Activated T-cell treated with anti-CD3 and anti-CD28 coated beads, Interleukin-2, amount 50 U/mL, for 72 hours (primary cell): ENCODE results near the gene CSF2RB. TPM values are rescaled to one million over a fixed set of nuclear protein-coding genes. Genes with fewer than 3 reads are reported as not detected.

ENCODE experiments used
- ATAC-seq, 2 donors: fragments of 150-1000 bp; cut with Tn5 transposase; replicated peaks in 1 of 2; 2 replicates each; pipeline ENCODE4 v1.10.0; 2021; ENCODE audit warnings: moderate library complexity in 2 of 2, mild to moderate bottlenecking in 1 of 2
- DNase-seq, 2 donors: peaks; one replicate each; pipeline ENCODE4 v3.0.0; 2021 to 2022; ENCODE audit warnings: mixed read lengths in 1 of 2
- H3K27ac Mint-ChIP-seq: one replicate; pipeline ENCODE4 v1.8.0; 2022; ENCODE audit warnings: mild to moderate bottlenecking, moderate library complexity, mixed read lengths
- H3K27me3 Mint-ChIP-seq: one replicate; pipeline ENCODE4 v1.8.0; 2022; ENCODE audit warnings: low read depth, mixed read lengths
- H3K36me3 Mint-ChIP-seq, 2 donors: one replicate each; pipeline ENCODE4 v1.8.0; 2022; ENCODE audit warnings: mixed read lengths in 2 of 2, mild to moderate bottlenecking in 1 of 2; ENCODE audit not compliant: insufficient read depth in 2 of 2
- H3K4me1 Mint-ChIP-seq: one replicate; pipeline ENCODE4 v1.8.0; 2022; ENCODE audit warnings: low read depth, mixed read lengths
- H3K4me3 Mint-ChIP-seq, 2 donors: one replicate each; pipeline ENCODE4 v1.8.0; 2022; ENCODE audit warnings: mild to moderate bottlenecking in 2 of 2, mixed read lengths in 2 of 2, moderate library complexity in 2 of 2
- H3K9me3 Mint-ChIP-seq, 2 donors: one replicate each; pipeline ENCODE4 v1.8.0; 2022; ENCODE audit warnings: mixed read lengths in 2 of 2
- total RNA-seq, 2 donors: library from RNA; stranded (reverse); gene quantifications; one replicate each; pipeline ENCODE4 v1.2.3, GENCODE V29; 2022

Gene CSF2RB
- total RNA-seq, 2 donors from 2014 or later = 1.8 to 3.8 TPM

- Mint-ChIP-seq H3K27ac (no peak overlapping the region), H3K4me1 (peaks cover 18% of the 10 kb centered on the region), H3K27me3 (peaks cover 50% of the 10 kb centered on the region)
These were observed 14.7 kb upstream of the CSF2RB start for GRCh38 chr22:36898690-36899089.

GRCh38 chr22:36899498-36899897, 13.9 kb upstream of the CSF2RB start:
- H3K27ac Mint-ChIP-seq = no peak overlapping the region
- peaks cover 57% of the 10 kb centered on the region for H3K27me3 Mint-ChIP-seq
- peaks cover 18% of the 10 kb centered on the region for H3K4me1 Mint-ChIP-seq
- H3K36me3 Mint-ChIP-seq = peaks cover 5 to 7% of the 10 kb centered on the region in 2 donors
- DNase-seq (no peak), ATAC-seq (no peak)
- H3K4me3 Mint-ChIP-seq = no peak overlapping the region
- H3K9me3 Mint-ChIP-seq = peaks cover 2 to 6% of the 10 kb centered on the region in 2 donors

More at GRCh38 chr22:36898690-36899089, 14.7 kb upstream of the CSF2RB start:
- Mint-ChIP-seq H3K36me3 (peaks cover 5 to 7% of the 10 kb centered on the region in 2 donors), H3K4me3 (no peak overlapping the region), H3K9me3 (peaks cover 2 to 6% of the 10 kb centered on the region in 2 donors)
- DNase-seq (no peak), ATAC-seq (no peak)

- peaks cover 2 to 3% of the 10 kb centered on the region in 2 donors for H3K9me3 Mint-ChIP-seq
- H3K27ac Mint-ChIP-seq = no peak overlapping the region
- peaks cover 3 to 4% of the 10 kb centered on the region in 2 donors for H3K36me3 Mint-ChIP-seq
- H3K4me1 Mint-ChIP-seq = peaks cover 18% of the 10 kb centered on the region
- DNase-seq = no peak
- H3K27me3 Mint-ChIP-seq = peaks cover 62% of the 10 kb centered on the region
- H3K4me3 Mint-ChIP-seq = no peak overlapping the region
- ATAC-seq = no peak
These were observed 13.2 kb upstream of the CSF2RB start for GRCh38 chr22:36900225-36900624.

- Mint-ChIP-seq H3K36me3 (peaks cover 1 to 3% of the 10 kb centered on the region in 2 donors), H3K27me3 (peaks cover 62% of the 10 kb centered on the region), H3K4me3 (peak overlapping the region; percentile 15 to 51), H3K9me3 (peaks cover 2% of the 10 kb centered on the region in 2 donors), H3K4me1 (peaks cover 18% of the 10 kb centered on the region), H3K27ac (no peak overlapping the region)
- no peak for ATAC-seq
- DNase-seq = no peak
These were observed 12.5 kb upstream of the CSF2RB start for GRCh38 chr22:36900880-36901279.

- ATAC-seq (peak; percentile 86 to 91), DNase-seq (peak; percentile 29 to 49)
- peaks cover under 1 to 1% of the 10 kb centered on the region in 2 donors for H3K36me3 Mint-ChIP-seq
- peaks cover 18% of the 10 kb centered on the region for H3K4me1 Mint-ChIP-seq
- peaks cover 0 to 2% of the 10 kb centered on the region in 2 donors for H3K9me3 Mint-ChIP-seq
- H3K4me3 Mint-ChIP-seq = peak overlapping the region; percentile 15 to 51
- H3K27me3 Mint-ChIP-seq = peaks cover 62% of the 10 kb centered on the region
- H3K27ac Mint-ChIP-seq = no peak overlapping the region
These were observed 11.9 kb upstream of the CSF2RB start for GRCh38 chr22:36901411-36902142.

GRCh38 chr22:36902143-36902926, 11.1 kb upstream of the CSF2RB start:
- Mint-ChIP-seq H3K9me3 (peaks cover 0 to 2% of the 10 kb centered on the region in 2 donors), H3K36me3 (peaks cover 0 to 1% of the 10 kb centered on the region in 2 donors), H3K4me3 (no peak overlapping the region), H3K4me1 (peaks cover 18% of the 10 kb centered on the region), H3K27me3 (peaks cover 64% of the 10 kb centered on the region), H3K27ac (no peak overlapping the region)
- ATAC-seq (no peak), DNase-seq (no peak)

GRCh38 chr22:36904260-36904880, 9.1 kb upstream of the CSF2RB start:
- Mint-ChIP-seq H3K27me3 (peaks cover 53% of the 10 kb centered on the region), H3K27ac (no peak overlapping the region), H3K4me1 (peaks cover 13% of the 10 kb centered on the region), H3K36me3 (peaks cover 0 to 1% of the 10 kb centered on the region in 2 donors), H3K9me3 (no peaks in the 10 kb centered on the region), H3K4me3 (no peak overlapping the region)
- ATAC-seq = no peak
- no peak for DNase-seq

- Mint-ChIP-seq H3K9me3 (no peaks in the 10 kb centered on the region), H3K4me1 (no peaks in the 10 kb centered on the region), H3K27me3 (peaks cover 54% of the 10 kb centered on the region), H3K27ac (no peak overlapping the region), H3K36me3 (peaks cover 0 to 1% of the 10 kb centered on the region in 2 donors), H3K4me3 (no peak overlapping the region)
- ATAC-seq (no peak), DNase-seq (no peak)
These were observed 5.9 kb upstream of the CSF2RB start for GRCh38 chr22:36907253-36908195.

GRCh38 chr22:36910461-36910860, 3.0 kb upstream of the CSF2RB start:
- H3K36me3 Mint-ChIP-seq = no peaks in the 10 kb centered on the region
- H3K4me1 Mint-ChIP-seq = no peaks in the 10 kb centered on the region
- ATAC-seq (no peak), DNase-seq (no peak)
- H3K4me3 Mint-ChIP-seq = no peak overlapping the region
- H3K27me3 Mint-ChIP-seq = peaks cover 42% of the 10 kb centered on the region
- no peak overlapping the region for H3K27ac Mint-ChIP-seq
- H3K9me3 Mint-ChIP-seq = no peaks in the 10 kb centered on the region

GRCh38 chr22:36911887-36912661, 1.4 kb upstream of the CSF2RB start:
- peaks cover 42% of the 10 kb centered on the region for H3K27me3 Mint-ChIP-seq
- H3K27ac Mint-ChIP-seq = no peak overlapping the region

GRCh38 chr22:36912694-36913426, 568 bp upstream of the CSF2RB start:
- H3K4me3 Mint-ChIP-seq = no peak overlapping the region
- H3K27me3 Mint-ChIP-seq = peaks cover 42% of the 10 kb centered on the region
- no peaks in the 10 kb centered on the region for H3K9me3 Mint-ChIP-seq
- H3K27ac Mint-ChIP-seq = no peak overlapping the region
- ATAC-seq (no peak), DNase-seq (no peak)
- no peaks in the 10 kb centered on the region for H3K36me3 Mint-ChIP-seq
- no peaks in the 10 kb centered on the region for H3K4me1 Mint-ChIP-seq

More at GRCh38 chr22:36911887-36912661, 1.4 kb upstream of the CSF2RB start:
- no peak for DNase-seq
- Mint-ChIP-seq H3K4me1 (no peaks in the 10 kb centered on the region), H3K4me3 (no peak overlapping the region), H3K36me3 (no peaks in the 10 kb centered on the region), H3K9me3 (no peaks in the 10 kb centered on the region)
- no peak for ATAC-seq
